GM12878 (cell line): Measurements from ENCODE around the gene NPAS2.

Experiments
- ATF3 ChIP-seq: IDR thresholded peaks from 2 replicates; pipeline ENCODE4 v1.6.1; 2011; ENCODE audit warnings: low read depth, mild to moderate bottlenecking, low read length, moderate library complexity, borderline replicate concordance; ENCODE audit errors: extremely low read depth
- BCL3 ChIP-seq: IDR thresholded peaks from 2 replicates; pipeline ENCODE4 v1.6.1; 2011; ENCODE audit warnings: borderline replicate concordance, low read depth, mild to moderate bottlenecking, moderate library complexity, low read length; ENCODE audit not compliant: insufficient read depth, poor library complexity, severe bottlenecking
- CEBPB ChIP-seq, 2 experiments: fragments of 150-350 bp in 1 of 2; IDR thresholded peaks; 2 replicates each; pipeline ENCODE4 v1.6.1; 2012 to 2014; ENCODE audit warnings: low read depth in 2 of 2, low read length in 2 of 2, borderline replicate concordance in 1 of 2, inconsistent platforms in 1 of 2
- CHD4 ChIP-seq: fragments of 200-600 bp; sonication (generic); IDR thresholded peaks from 2 replicates; pipeline ENCODE4 v1.6.1; 2016; ENCODE audit warnings: mild to moderate bottlenecking
- CTCF ChIP-seq, 3 experiments: IDR thresholded peaks in 2 of 3; conservative IDR thresholded peaks in 1 of 3; 2 replicates each; pipeline ENCODE4 v1.5.1; 2011; ENCODE audit warnings: low read depth in 3 of 3, low read length in 3 of 3, mild to moderate bottlenecking in 3 of 3, control low read depth in 2 of 3, moderate library complexity in 2 of 3, inconsistent platforms in 1 of 3, mixed read lengths in 1 of 3; ENCODE audit not compliant: control insufficient read depth in 2 of 3, insufficient read depth in 1 of 3; ENCODE audit errors: extremely low read depth in 1 of 3
- HDGF ChIP-seq: fragments of 450-650 bp; IDR thresholded peaks from 2 replicates; pipeline ENCODE4 v1.6.1; 2016; ENCODE audit warnings: antibody characterized with exemption
- JUND ChIP-seq: IDR thresholded peaks from 2 replicates; pipeline ENCODE4 v1.6.1; 2012; ENCODE audit warnings: low read depth, mild to moderate bottlenecking, low read length, improper control_type of control experiment, moderate library complexity
- MYC ChIP-seq: IDR thresholded peaks from 2 replicates; pipeline ENCODE4 v1.6.1; 2011; ENCODE audit warnings: mild to moderate bottlenecking, low read length, moderate library complexity, inconsistent platforms; ENCODE audit not compliant: insufficient read depth, insufficient replicate concordance, insufficient read length, severe bottlenecking
- NFIC ChIP-seq: IDR thresholded peaks from 2 replicates; pipeline ENCODE4 v1.6.1; 2012; ENCODE audit warnings: low read depth, mild to moderate bottlenecking, inconsistent platforms, low read length, moderate library complexity
- POLR2AphosphoS5 ChIP-seq: IDR thresholded peaks from 2 replicates; pipeline ENCODE4 v1.6.1; 2011; ENCODE audit warnings: mild to moderate bottlenecking, low read length, inconsistent platforms
- RAD21 ChIP-seq: IDR thresholded peaks from 2 replicates; pipeline ENCODE4 v1.6.1; 2011; ENCODE audit warnings: mild to moderate bottlenecking, low read depth, low read length, moderate library complexity; ENCODE audit not compliant: insufficient read depth
- RAD51 ChIP-seq: fragments of 450-650 bp; IDR thresholded peaks from 2 replicates; pipeline ENCODE4 v1.6.1; 2016; ENCODE audit warnings: moderate library complexity, mild to moderate bottlenecking, inconsistent platforms
- WRNIP1 ChIP-seq: IDR thresholded peaks from 2 replicates; pipeline ENCODE4 v1.6.1; 2011; ENCODE audit warnings: low read depth, low read length, improper control_type of control experiment, borderline replicate concordance

- TF ChIP-seq POLR2AphosphoS5: no peak
- TF ChIP-seq JUND: no peak
- no peak for TF ChIP-seq CTCF (IDR thresholded peaks at IDR 0.05 in 2 of 3, conservative IDR thresholded peaks at IDR 0.05 in 1 of 3; ENCODE audit: control insufficient read depth in 2 of 3, extremely low read depth in 1 of 3, insufficient read depth in 1 of 3, low read depth in 3 of 3, low read length in 3 of 3)
- TF ChIP-seq RAD51: no peak
- no peak for TF ChIP-seq CEBPB (IDR thresholded peaks at IDR 0.05; ENCODE audit: borderline replicate concordance in 1 of 2, low read depth in 2 of 2, low read length in 2 of 2)
- TF ChIP-seq BCL3: no peak
- TF ChIP-seq ATF3: no peak
- no peak for TF ChIP-seq RAD21
- no peak for TF ChIP-seq NFIC
- TF ChIP-seq HDGF: no peak
- no peak for TF ChIP-seq MYC
- no peak for TF ChIP-seq CHD4
- TF ChIP-seq WRNIP1: no peak
Observed at GRCh38 chr2:100993294-100993693, 173.4 kb downstream of the NPAS2 start.
